ENCODE measurements around the gene DUSP1.

GRCh38 chr5:172819569-172819968, 48.6 kb upstream of the DUSP1 start:
- TF ChIP-seq GATA3 (IDR thresholded peaks at IDR 0.05; ENCODE audit: low read depth, low read length) = no peak
- no peak for TF ChIP-seq GATA2 (IDR thresholded peaks at IDR 0.05; ENCODE audit: low read depth, low read length)
